ENCODE data around the gene GSG1L.

Gene GSG1L

GRCh38 chr16:27742333-27742732, 321.2 kb downstream of the GSG1L start:
- DNase-seq (ENCODE audit: low read depth in 2 of 2, low spot score in 1 of 2), result no peak

DNA sequence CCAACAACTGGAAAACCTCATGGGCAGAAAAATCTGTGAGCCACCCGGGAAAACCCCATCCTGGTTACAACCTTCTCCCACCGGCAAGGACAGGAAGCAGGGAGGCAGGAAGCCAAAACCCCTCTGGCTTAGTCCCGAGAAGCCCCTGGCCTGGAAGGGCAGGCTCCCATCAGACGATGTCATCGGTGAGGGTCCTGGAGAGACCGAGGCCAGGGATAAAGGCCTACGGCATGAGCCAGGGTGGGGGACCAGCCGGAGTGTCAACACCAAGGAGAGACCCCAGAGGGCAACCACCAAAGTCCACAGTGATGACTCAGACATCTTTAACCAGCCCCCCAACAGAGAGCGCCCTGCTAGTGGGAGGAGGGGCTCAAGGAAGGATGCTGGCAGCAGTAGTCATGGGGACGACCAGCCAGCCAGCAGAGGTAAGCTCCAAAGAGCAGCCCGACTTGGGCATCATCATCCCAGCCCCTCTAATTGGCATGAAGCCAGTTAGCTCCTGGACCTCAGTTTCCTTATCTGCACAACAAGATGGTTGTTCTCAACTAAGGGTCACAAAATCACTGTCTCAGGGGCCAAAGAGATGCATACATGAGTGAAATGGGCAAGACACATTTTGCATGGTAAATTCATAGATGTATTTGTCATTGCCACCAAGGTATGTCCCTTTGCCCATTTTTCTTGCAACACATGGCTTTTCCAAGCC, 322.9 kb downstream of the GSG1L start:
- DNase-seq (ENCODE audit: low read depth in 2 of 2, low spot score in 1 of 2), result no peak

DNA sequence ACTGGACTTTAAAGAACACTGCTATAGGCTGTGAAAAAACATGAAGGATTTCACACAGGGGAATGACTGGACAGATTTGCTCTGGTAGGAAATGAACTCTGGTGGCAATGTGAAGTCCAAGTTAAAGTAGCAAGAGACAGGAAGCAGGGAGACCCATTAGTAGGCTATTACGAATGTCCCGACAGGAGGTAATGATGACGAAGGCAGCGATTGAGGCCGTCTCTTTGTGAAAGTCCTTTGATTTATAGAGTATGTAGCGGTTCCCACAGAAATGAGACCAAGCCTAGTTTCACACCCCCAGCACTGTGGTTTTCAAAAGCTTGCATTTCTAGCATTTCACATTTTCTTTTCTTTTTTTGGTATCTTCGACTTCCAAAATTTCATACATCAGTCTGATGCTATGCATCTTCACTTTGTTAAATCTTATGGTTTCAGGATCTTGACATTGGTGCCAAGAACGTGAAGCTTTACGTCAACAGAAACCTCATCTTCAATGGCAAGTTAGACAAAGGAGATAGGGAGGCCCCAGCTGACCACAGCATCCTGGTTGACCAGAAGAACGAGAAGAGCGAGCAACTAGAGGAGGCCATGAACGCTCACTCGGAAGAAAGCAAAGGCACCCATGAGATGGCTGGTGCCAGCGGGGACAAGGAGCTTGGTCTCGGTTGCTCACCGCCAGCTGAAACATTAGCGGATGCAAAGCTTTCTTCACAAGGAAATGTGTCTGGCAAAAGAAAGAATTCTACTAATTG, 323.7 kb downstream of the GSG1L start:
- no peak for DNase-seq (ENCODE audit: low read depth in 2 of 2, low spot score in 1 of 2)

DNA sequence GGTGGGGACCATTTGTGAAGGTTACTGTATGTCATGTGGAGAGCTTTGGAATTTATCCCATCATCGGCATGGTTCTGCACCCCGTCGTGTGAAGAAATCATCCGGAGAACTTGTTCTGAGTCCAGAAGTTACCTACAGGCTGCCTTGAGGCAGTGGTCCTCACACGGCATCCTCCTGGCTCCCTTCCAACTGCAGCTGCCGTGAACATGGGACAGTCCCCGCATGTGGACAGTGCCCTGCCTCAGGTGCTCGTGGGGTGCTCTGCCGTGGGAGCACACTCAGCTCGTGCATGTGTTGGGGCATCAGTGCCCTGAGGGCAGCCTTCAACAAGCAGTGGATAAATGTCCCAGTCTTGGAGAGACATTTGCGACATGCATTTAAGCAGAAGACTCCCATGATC, 324.9 kb downstream of the GSG1L start:
- no peak for DNase-seq (ENCODE audit: low read depth in 2 of 2, low spot score in 1 of 2)

Data from stimulated activated CD8-positive, alpha-beta memory T cell treated with anti-CD3 and anti-CD28 coated beads, Interleukin-4, amount 100 ng/mL, for 4 hours (primary cell).